HCT116 (cell line): ENCODE results near the gene DCLRE1A. TPM values are rescaled to one million over a fixed set of nuclear protein-coding genes. Genes with fewer than 3 reads are reported as not detected.

Source experiments
- ATAC-seq: fragments of 200-7000 bp; cut with Tn5 transposase; 2 replicates; pipeline ENCODE4 v1.9.1; 2020; ENCODE audit warnings: mild to moderate bottlenecking, moderate library complexity
- BruUV-seq: library from RNA; stranded (reverse); fragments of 400-500 nt; replicated peaks from 2 replicates; lab custom pipeline; 2021; lab: Mats Ljungman, UMichigan
- CTCF ChIA-PET: fragments of 300-600 bp; sonication (Branson Sonifier 250); formaldehyde crosslinking; loops from one replicate; lab custom pipeline; 2021; ENCODE audit warnings: antibody characterized with exemption; lab: Charles Lee
- POLR2A ChIA-PET: fragments of 300-600, 350-600 bp; sonication (Branson Sonifier 250); formaldehyde crosslinking; loops from one replicate; lab custom pipeline; 2021; ENCODE audit warnings: antibody characterized with exemption; lab: Charles Lee
- RAD21 ChIA-PET, 2 experiments: fragments of 300-600 bp; sonication (Branson Sonifier 250); formaldehyde crosslinking; loops; one replicate each; lab custom pipeline; 2023; ENCODE audit warnings: low total read pairs in 2 of 2; ENCODE audit not compliant: uncharacterized antibody in 2 of 2, unreplicated experiment in 2 of 2, low non-redundant PET in 1 of 2; lab: Charles Lee
- DNase-seq: peaks from one replicate; pipeline ENCODE4 v3.0.0-alpha.2; 2010; ENCODE audit warnings: low read depth, low spot score
- H2AFZ ChIP-seq: fragments of 200-600 bp; shearing (Covaris generic), sonication (generic); 2 replicates; pipeline ENCODE4 v1.6.1; 2017; ENCODE audit warnings: low read depth, mixed run types, mixed read lengths, antibody characterized with exemption, low read length; ENCODE audit not compliant: poor library complexity, severe bottlenecking
- H3K27ac ChIP-seq: 2 replicates; pipeline ENCODE4 v1.5.1; 2012; ENCODE audit warnings: low read depth, low read length
- H3K27me3 ChIP-seq: fragments of 200-600 bp; sonication (generic); 2 replicates; pipeline ENCODE4 v1.6.1; 2016; ENCODE audit warnings: mixed run types, low read length, mixed read lengths; ENCODE audit not compliant: insufficient read depth
- H3K36me3 ChIP-seq, 2 experiments: fragments of 200-500 bp in 1 of 2; fragments of 200-600 bp in 1 of 2; sonication (Bioruptor generic) in 1 of 2; sonication (generic) in 1 of 2; 2 replicates each; pipeline versions ENCODE4 v1.5.1 to v1.6.1; 2014 to 2016; ENCODE audit warnings: low read length in 2 of 2, inconsistent platforms in 1 of 2, mixed read lengths in 1 of 2, mixed run types in 1 of 2; ENCODE audit not compliant: insufficient read depth in 2 of 2, control insufficient read depth in 1 of 2
- H3K4me1 ChIP-seq, 2 experiments: fragments of 200-600 bp in 1 of 2; sonication (generic) in 1 of 2; 2 replicates each; pipeline versions ENCODE4 v1.5.1 to v1.6.1; 2012 to 2017; ENCODE audit warnings: low read length in 2 of 2, inconsistent platforms in 1 of 2, mild to moderate bottlenecking in 1 of 2, mixed read lengths in 1 of 2, mixed run types in 1 of 2, moderate library complexity in 1 of 2; ENCODE audit not compliant: insufficient read depth in 2 of 2, control insufficient read depth in 1 of 2
- H3K4me2 ChIP-seq: fragments of 200-600 bp; sonication (generic); 2 replicates; pipeline ENCODE4 v1.6.1; 2017; ENCODE audit warnings: mixed run types, low read length, mixed read lengths
- H3K4me3 ChIP-seq, 2 experiments: fragments of 200-600 bp in 1 of 2; sonication (generic) in 1 of 2; replicated peaks in 1 of 2; 2 replicates each; pipeline ENCODE4 v1.5.1; 2011 to 2016; ENCODE audit warnings: low read length in 2 of 2, control low read depth in 1 of 2, low read depth in 1 of 2, mild to moderate bottlenecking in 1 of 2, mixed read lengths in 1 of 2, mixed run types in 1 of 2
- H3K79me2 ChIP-seq: fragments of 200-600 bp; sonication (generic); 2 replicates; pipeline ENCODE4 v1.6.1; 2017; ENCODE audit warnings: mild to moderate bottlenecking, mixed run types, low read length, moderate library complexity, mixed read lengths; ENCODE audit not compliant: insufficient read depth
- H3K9ac ChIP-seq: fragments of 200-600 bp; sonication (generic); 2 replicates; pipeline ENCODE4 v1.6.1; 2016; ENCODE audit warnings: low read length, mixed read lengths
- H3K9me2 ChIP-seq: fragments of 200-600 bp; sonication (generic), shearing (Covaris generic); 2 replicates; pipeline ENCODE4 v1.6.1; 2017; ENCODE audit warnings: mixed run types, mild to moderate bottlenecking, moderate library complexity; ENCODE audit not compliant: insufficient read depth
- H3K9me3 ChIP-seq, 2 experiments: fragments of 200-500 bp in 1 of 2; fragments of 200-600 bp in 1 of 2; sonication (Bioruptor generic) in 1 of 2; sonication (generic) in 1 of 2; 2 replicates each; pipeline ENCODE4 v1.6.1; 2014 to 2017; ENCODE audit warnings: low read length in 2 of 2, mixed read lengths in 2 of 2, inconsistent platforms in 1 of 2, low read depth in 1 of 2, mild to moderate bottlenecking in 1 of 2, mixed run types in 1 of 2, moderate library complexity in 1 of 2; ENCODE audit not compliant: control insufficient read depth in 1 of 2, insufficient read depth in 1 of 2
- H4K20me1 ChIP-seq: fragments of 200-600 bp; sonication (generic), shearing (Covaris generic); 2 replicates; pipeline ENCODE4 v1.6.1; 2017; ENCODE audit warnings: mixed run types, mild to moderate bottlenecking, moderate library complexity; ENCODE audit not compliant: insufficient read depth
- CBX3 ChIP-seq: IDR thresholded peaks from 2 replicates; pipeline ENCODE4 v1.6.1; 2012; ENCODE audit warnings: low read depth
- CEBPB ChIP-seq: IDR thresholded peaks from 2 replicates; pipeline ENCODE4 v1.6.1; 2012; ENCODE audit warnings: low read depth
- EGR1 ChIP-seq: IDR thresholded peaks from 2 replicates; pipeline ENCODE4 v1.6.1; 2012; ENCODE audit warnings: low read depth
- EZH2phosphoT487 ChIP-seq: fragments of 200-600 bp; IDR thresholded peaks from 2 replicates; pipeline ENCODE4 v1.6.1; 2018; ENCODE audit warnings: antibody characterized with exemption, borderline replicate concordance
- FOSL1 ChIP-seq: IDR thresholded peaks from 2 replicates; pipeline ENCODE4 v1.6.1; 2012; ENCODE audit warnings: low read depth
- JUND ChIP-seq: IDR thresholded peaks from 2 replicates; pipeline ENCODE4 v1.6.1; 2012
- POLR2AphosphoS5 ChIP-seq: IDR thresholded peaks from 2 replicates; pipeline ENCODE4 v1.6.1; 2011; ENCODE audit warnings: mild to moderate bottlenecking, low read depth, low read length, moderate library complexity
- RAD21 ChIP-seq: IDR thresholded peaks from 2 replicates; pipeline ENCODE4 v1.6.1; 2012; ENCODE audit warnings: low read depth, mild to moderate bottlenecking
- SP1 ChIP-seq: IDR thresholded peaks from 2 replicates; pipeline ENCODE4 v1.6.1; 2012; ENCODE audit warnings: low read depth
- SRF ChIP-seq: IDR thresholded peaks from 2 replicates; pipeline ENCODE4 v1.6.1; 2012; ENCODE audit warnings: low read depth
- TCF7L2 ChIP-seq: IDR thresholded peaks from 2 replicates; pipeline ENCODE4 v1.7.0; 2011; ENCODE audit warnings: borderline replicate concordance, inconsistent platforms; ENCODE audit not compliant: insufficient read depth, insufficient read length; ENCODE audit errors: extremely low read depth
- YY1 ChIP-seq: IDR thresholded peaks from 2 replicates; pipeline ENCODE4 v1.6.1; 2011; ENCODE audit warnings: low read length, low read depth, moderate library complexity, mild to moderate bottlenecking; ENCODE audit not compliant: insufficient replicate concordance; ENCODE audit errors: extremely low read depth
- ZFX ChIP-seq: fragments of 450-650 bp; IDR thresholded peaks from 2 replicates; pipeline ENCODE4 v1.6.1; 2017
- ZNF274 ChIP-seq: fragments of 200-500 bp; sonication (Bioruptor generic); IDR thresholded peaks from 2 replicates; pipeline ENCODE4 v1.6.1; 2014; ENCODE audit warnings: mild to moderate bottlenecking, low read depth, low read length, inconsistent platforms
- intact Hi-C: fragments of 100-400 bp; cut with micrococcal nuclease; formaldehyde crosslinking; loops from 2 replicates; pipeline ENCODE4 v1.10.0; 2022
- total RNA-seq: library from RNA; stranded (reverse); gene quantifications from one replicate; pipeline ENCODE4 v1.2.1, GENCODE V29; 2021; ENCODE audit not compliant: unreplicated experiment
- TF ChIP-seq, protein P1 (sequence below): IDR thresholded peaks from 2 replicates; pipeline ENCODE4 v1.6.1; 2012
- TF ChIP-seq, protein P2 (sequence below): IDR thresholded peaks from 2 replicates; pipeline ENCODE4 v1.6.1; 2012; ENCODE audit warnings: low read depth
- TF ChIP-seq, protein P3 (sequence below): IDR thresholded peaks from 2 replicates; pipeline ENCODE4 v1.6.1; 2011; ENCODE audit warnings: mild to moderate bottlenecking, low read length, moderate library complexity; ENCODE audit not compliant: insufficient replicate concordance; ENCODE audit errors: extremely low read depth

Gene DCLRE1A
- total RNA-seq, 1 experiment from 2014 or later: 13.9 TPM

DNA sequence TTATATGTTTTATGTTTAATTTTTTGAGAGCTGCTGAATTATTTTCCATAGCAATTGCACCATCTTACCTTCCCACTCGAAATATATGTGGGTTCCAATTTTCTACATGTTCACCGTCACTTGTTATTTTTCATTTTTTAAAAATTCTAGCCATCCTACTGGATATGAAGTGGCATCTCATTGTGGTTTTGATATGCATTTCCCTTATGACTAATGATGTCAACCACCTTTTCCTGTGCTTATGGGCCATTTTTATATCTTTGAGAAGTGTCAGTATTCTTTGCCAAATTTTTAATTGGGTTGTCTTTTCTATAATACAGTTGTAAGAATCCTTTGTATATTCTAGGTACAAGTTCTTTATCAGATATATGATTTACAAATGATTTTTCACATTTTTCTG, 28.4 kb upstream of the DCLRE1A start:
- CTCF ChIA-PET: no interaction called here
- TF ChIP-seq JUND (no peak), FOSL1 (no peak), EZH2phosphoT487 (no peak), RAD21 (no peak), EGR1 (no peak), CBX3 (no peak), POLR2AphosphoS5 (no peak), SP1 (no peak), CEBPB (no peak), ZNF274 (no peak), TCF7L2 (no peak), YY1 (no peak), SRF (no peak), ZFX (no peak)
- TF ChIP-seq, protein P1, sequence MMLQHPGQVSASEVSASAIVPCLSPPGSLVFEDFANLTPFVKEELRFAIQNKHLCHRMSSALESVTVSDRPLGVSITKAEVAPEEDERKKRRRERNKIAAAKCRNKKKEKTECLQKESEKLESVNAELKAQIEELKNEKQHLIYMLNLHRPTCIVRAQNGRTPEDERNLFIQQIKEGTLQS: no peak
- TF ChIP-seq, protein P2, sequence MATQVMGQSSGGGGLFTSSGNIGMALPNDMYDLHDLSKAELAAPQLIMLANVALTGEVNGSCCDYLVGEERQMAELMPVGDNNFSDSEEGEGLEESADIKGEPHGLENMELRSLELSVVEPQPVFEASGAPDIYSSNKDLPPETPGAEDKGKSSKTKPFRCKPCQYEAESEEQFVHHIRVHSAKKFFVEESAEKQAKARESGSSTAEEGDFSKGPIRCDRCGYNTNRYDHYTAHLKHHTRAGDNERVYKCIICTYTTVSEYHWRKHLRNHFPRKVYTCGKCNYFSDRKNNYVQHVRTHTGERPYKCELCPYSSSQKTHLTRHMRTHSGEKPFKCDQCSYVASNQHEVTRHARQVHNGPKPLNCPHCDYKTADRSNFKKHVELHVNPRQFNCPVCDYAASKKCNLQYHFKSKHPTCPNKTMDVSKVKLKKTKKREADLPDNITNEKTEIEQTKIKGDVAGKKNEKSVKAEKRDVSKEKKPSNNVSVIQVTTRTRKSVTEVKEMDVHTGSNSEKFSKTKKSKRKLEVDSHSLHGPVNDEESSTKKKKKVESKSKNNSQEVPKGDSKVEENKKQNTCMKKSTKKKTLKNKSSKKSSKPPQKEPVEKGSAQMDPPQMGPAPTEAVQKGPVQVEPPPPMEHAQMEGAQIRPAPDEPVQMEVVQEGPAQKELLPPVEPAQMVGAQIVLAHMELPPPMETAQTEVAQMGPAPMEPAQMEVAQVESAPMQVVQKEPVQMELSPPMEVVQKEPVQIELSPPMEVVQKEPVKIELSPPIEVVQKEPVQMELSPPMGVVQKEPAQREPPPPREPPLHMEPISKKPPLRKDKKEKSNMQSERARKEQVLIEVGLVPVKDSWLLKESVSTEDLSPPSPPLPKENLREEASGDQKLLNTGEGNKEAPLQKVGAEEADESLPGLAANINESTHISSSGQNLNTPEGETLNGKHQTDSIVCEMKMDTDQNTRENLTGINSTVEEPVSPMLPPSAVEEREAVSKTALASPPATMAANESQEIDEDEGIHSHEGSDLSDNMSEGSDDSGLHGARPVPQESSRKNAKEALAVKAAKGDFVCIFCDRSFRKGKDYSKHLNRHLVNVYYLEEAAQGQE: no peak
- TF ChIP-seq, protein P3, sequence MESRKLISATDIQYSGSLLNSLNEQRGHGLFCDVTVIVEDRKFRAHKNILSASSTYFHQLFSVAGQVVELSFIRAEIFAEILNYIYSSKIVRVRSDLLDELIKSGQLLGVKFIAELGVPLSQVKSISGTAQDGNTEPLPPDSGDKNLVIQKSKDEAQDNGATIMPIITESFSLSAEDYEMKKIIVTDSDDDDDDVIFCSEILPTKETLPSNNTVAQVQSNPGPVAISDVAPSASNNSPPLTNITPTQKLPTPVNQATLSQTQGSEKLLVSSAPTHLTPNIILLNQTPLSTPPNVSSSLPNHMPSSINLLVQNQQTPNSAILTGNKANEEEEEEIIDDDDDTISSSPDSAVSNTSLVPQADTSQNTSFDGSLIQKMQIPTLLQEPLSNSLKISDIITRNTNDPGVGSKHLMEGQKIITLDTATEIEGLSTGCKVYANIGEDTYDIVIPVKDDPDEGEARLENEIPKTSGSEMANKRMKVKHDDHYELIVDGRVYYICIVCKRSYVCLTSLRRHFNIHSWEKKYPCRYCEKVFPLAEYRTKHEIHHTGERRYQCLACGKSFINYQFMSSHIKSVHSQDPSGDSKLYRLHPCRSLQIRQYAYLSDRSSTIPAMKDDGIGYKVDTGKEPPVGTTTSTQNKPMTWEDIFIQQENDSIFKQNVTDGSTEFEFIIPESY: no peak
- TF ChIP-seq, all 23 proteins: peak for 0
- Histone ChIP-seq H2AFZ (no peak overlapping the region), H3K9me2 (no peaks in the 10 kb centered on the region), H3K27ac (no peak overlapping the region), H3K4me1 (no peaks in the 10 kb centered on the region), H3K4me2 (no peak overlapping the region), H3K9ac (no peak overlapping the region), H3K4me3 (no peak overlapping the region), H3K9me3 (no peaks in the 10 kb centered on the region), H3K79me2 (peaks cover 15% of the 10 kb centered on the region; the same call in 1 of the 2 replicates), H3K36me3 (peaks cover 7 to 19% of the 10 kb centered on the region in 2 experiments; a peak in 3 of 4 replicates), H4K20me1 (no peaks in the 10 kb centered on the region; the same call in 1 of the 2 replicates), H3K27me3 (no peaks in the 10 kb centered on the region)
- BruUV-seq: no TSS peak
- DNase-seq (no peak), ATAC-seq (no peak)
- ChIA-PET RAD21 (no interaction called here), POLR2A (no interaction called here)
- intact Hi-C loops: no loop called here
